Fibroblast of skin of abdomen (primary cell): ENCODE measurements around the gene KATNBL1.
"Not testable (repeated sequence)": the region's sequence is repeated elsewhere in the genome, so short reads cannot be mapped to it uniquely, and the experiment has no call there.

Experiments
- DNase-seq: peaks from one replicate; pipeline ENCODE4 v3.0.0-alpha.2; 2013

Gene KATNBL1

GRCh38 chr15:34193272-34193671, 16.6 kb downstream of the KATNBL1 start:
- not testable (repeated sequence) for DNase-seq

GRCh38 chr15:34188711-34189110, 21.2 kb downstream of the KATNBL1 start:
- DNase-seq: peak; percentile 6

DNA sequence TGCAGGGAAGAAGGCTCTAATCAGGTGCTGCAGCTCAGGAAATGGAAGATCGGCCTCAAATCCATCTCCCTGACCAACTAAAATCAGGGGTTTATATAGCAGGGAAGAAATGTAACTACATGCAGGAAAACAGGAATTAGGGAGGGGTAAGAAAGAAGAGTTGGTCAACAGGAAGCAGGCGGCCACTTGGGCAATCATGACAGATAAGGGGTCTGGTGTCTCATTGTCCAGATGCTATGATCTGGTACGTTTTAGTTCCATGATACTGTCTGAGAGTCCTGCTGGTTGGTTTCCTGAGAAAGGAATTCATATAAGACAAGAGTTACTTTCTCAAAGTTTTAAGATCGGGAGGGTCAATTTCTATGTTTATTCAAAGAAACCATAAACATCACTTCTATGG, 24.2 kb downstream of the KATNBL1 start:
- no peak for DNase-seq

DNA sequence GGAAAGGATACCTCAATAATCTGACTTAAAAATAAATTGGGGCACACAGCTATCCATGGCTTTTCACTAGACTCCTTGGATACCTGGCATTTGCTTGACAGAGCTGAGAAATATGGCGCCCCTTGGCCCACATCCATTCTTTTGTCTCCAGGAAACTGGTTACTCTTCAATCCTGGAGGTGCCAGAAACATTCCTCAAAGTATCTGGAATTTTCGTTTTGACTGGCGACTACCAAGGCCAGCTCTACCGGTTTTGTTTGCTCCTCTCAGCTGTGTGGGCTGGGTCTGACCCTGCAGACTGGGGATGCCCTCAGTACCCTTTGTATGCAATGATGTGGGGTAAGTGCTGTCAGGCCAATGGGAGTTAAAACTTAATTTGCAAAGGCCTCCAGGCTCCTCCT, 27.0 kb downstream of the KATNBL1 start:
- no peak for DNase-seq

DNA sequence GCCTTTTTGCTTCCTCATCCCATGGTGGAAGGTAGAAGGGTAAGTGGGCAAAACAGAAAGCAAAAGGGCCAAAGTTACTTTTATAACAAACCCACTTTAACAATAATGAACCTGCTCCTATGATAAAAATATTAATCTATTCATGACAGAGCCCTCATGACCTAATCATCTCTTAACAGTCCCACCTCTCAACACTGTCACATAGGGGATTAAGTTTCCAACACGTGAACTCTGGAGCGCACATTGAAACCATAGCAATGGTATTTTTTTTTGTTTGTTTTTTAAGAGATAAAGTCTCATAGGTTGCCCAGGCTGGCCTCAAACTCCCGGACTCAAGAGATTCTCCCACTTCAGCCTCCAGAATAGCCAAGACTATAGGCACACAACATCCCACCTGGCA, 30.7 kb downstream of the KATNBL1 start:
- DNase-seq: no peak

GRCh38 chr15:34165987-34166573, 43.8 kb downstream of the KATNBL1 start:
- DNase-seq: not testable (repeated sequence)

GRCh38 chr15:34161329-34161963, 48.5 kb downstream of the KATNBL1 start:
- no peak for DNase-seq

DNA sequence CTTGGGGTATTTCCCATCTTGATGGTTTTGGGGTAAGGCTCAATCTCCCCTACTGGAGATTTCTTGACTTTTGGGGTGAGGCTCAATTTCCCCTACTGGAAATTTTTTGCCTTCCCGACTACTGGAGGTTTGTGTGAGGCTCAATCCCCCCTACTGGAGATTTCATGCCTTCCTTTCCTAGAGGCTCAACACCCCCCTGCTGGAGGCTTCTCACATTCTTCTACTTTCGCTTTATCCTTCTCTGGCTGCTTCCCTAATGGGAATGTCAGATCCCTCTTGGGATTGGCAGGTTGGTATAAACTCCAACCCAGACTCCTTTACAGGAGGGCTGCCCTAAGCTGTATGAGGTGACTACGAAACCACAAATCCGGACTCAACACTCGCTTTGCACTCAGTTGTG, 49.2 kb downstream of the KATNBL1 start:
- DNase-seq: no peak

DNA sequence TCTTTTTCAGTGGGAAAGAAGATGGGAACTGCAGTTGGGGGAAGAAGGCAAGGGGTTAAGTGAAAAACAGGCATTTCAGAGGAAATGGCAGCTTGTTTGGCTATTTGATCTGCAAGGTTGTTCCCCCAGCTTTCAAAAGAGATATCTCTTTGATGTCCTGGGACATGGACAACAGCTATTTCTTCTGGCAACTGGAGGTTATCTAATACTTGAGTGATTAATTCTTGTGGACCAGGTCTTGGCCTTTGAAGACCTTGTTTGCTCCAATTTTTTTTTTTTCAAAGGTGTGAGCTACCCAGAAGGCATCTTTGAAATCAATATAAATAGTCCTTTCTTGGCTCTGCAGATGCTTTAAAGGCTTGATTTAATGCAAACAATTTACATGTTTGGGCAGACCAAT, 51.5 kb downstream of the KATNBL1 start:
- no peak for DNase-seq

- no peak for DNase-seq
Observed at GRCh38 chr15:34155859-34156258, 54.0 kb downstream of the KATNBL1 start.

GRCh38 chr15:34154725-34155204, 55.1 kb downstream of the KATNBL1 start:
- DNase-seq: no peak

GRCh38 chr15:34147371-34148140, 62.3 kb downstream of the KATNBL1 start:
- no peak for DNase-seq

GRCh38 chr15:34133511-34133910, 76.4 kb downstream of the KATNBL1 start:
- no peak for DNase-seq

DNA sequence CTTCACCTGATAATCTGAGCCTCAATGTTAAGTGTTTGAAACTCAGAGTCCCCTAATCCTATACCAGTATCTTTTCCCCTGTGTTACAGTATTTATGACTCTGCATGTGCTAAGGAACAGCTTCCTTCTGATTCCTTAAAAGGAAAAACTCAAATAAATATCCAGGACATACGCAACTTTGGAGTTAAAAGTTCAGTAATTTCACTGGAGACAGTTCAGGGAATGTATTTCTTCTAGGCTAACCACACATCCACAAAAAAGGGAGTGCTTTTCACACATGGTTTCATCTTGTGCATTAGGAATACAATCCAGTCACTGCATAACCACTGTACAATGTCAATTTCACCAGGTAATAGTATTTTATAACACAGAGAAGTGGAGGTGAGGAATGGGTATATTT, 77.0 kb downstream of the KATNBL1 start:
- no peak for DNase-seq

GRCh38 chr15:34128898-34129297, 81.0 kb downstream of the KATNBL1 start:
- no peak for DNase-seq

- DNase-seq: no peak
Observed at GRCh38 chr15:34126522-34126921, 83.4 kb downstream of the KATNBL1 start.

DNA sequence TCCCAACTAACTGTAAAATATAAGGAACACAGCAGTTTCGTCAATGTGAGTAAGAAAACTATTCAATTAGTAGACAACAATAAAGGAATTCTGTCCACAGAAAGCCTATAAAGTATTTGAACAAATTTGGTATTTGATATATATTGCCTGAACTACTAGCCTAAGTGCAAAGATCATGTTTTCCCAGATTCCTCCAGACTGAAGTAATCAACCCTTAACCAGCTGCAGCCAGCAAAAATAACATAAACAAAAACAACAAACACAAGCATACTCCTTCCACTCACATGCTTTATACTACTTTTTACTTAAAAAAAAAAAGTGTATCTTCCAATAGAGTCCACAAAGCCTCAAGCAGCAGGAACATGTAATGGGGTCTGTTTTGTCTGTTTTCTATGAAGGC, 84.0 kb downstream of the KATNBL1 start:
- DNase-seq: no peak

GRCh38 chr15:34124651-34125050, 85.2 kb downstream of the KATNBL1 start:
- DNase-seq: no peak

- DNase-seq: peak; percentile 79
Observed at GRCh38 chr15:34122771-34123183, 87.1 kb downstream of the KATNBL1 start.

- not testable (repeated sequence) for DNase-seq
Observed at GRCh38 chr15:34121786-34122185, 88.1 kb downstream of the KATNBL1 start.

- DNase-seq: not testable (repeated sequence)
Observed at GRCh38 chr15:34120420-34120819, 89.5 kb downstream of the KATNBL1 start.

DNA sequence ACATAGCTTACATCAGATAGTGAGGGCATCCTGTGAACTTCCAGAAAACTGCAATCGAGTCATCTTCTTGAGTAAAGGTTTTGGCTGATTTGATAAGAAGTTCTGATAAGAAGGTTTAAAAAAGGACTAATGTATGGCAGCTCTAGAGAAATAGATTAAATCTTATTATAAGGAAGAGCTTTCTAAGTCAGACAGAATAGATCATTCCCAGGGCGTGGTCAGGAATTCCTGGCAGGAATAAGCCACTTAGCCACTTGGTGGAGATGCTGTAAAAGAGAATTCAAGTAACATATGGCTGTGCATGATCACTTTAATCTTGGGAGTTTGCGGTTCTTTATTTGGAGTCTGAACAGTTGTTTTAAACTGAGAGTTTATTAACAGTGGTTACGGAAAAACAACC, 90.6 kb downstream of the KATNBL1 start:
- peak; percentile 26 for DNase-seq

DNA sequence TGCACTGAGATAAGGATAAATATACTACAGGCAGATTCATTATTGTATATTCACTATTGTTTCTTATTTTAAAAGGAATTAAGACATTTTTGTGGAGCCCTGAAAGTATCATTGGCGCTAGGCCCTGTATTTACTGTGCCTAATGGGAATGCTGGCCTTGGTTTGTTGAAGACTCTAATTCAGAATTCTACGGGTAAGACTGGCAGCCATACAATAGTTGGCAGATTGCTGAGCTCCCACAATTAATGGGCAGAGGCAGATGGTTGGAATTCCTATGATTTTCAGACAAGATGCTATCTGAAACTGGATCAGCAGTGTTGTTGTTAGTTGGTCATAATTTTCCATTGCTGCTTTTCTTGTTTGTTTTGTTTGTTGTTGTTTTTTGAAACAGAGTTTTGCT, 93.3 kb downstream of the KATNBL1 start:
- DNase-seq: no peak

GRCh38 chr15:34114739-34115138, 95.2 kb downstream of the KATNBL1 start:
- DNase-seq: no peak
